BJ (cell line): ENCODE results near the gene TTC28. TPM values are rescaled to one million over a fixed set of nuclear protein-coding genes. Genes with fewer than 3 reads are reported as not detected.

Source experiments
- CTCF ChIA-PET: fragments of 350-600 bp; formaldehyde crosslinking; extraction: SDS; loops from one replicate; lab custom pipeline; 2021; ENCODE audit warnings: antibody characterized with exemption, inconsistent platforms; lab: Yijun Ruan, JAX
- POLR2A ChIA-PET: fragments of 300-600 bp; sonication (Branson Sonifier 250); formaldehyde crosslinking; extraction: SDS; loops from one replicate; lab custom pipeline; 2021; ENCODE audit warnings: antibody characterized with exemption; lab: Charles Lee
- DNase-seq: peaks from one replicate; pipeline ENCODE4 v3.0.0-alpha.2; 2011; ENCODE audit warnings: low read depth
- H3K27me3 ChIP-seq: 2 replicates; pipeline ENCODE4 v1.6.0; 2011; ENCODE audit warnings: low read length; ENCODE audit not compliant: control insufficient read depth, insufficient read depth
- H3K36me3 ChIP-seq: 2 replicates; pipeline ENCODE4 v1.5.1; 2011; ENCODE audit warnings: low read length; ENCODE audit not compliant: control insufficient read depth, insufficient read depth
- H3K4me3 ChIP-seq: 2 replicates; pipeline ENCODE4 v1.5.1; 2011; ENCODE audit warnings: low read depth, mild to moderate bottlenecking, control low read depth, low read length
- CTCF ChIP-seq: IDR thresholded peaks from 2 replicates; pipeline ENCODE4 v1.5.1; 2011; ENCODE audit warnings: low read depth, mild to moderate bottlenecking, control low read depth, inconsistent platforms, low read length, moderate library complexity; ENCODE audit not compliant: insufficient read depth
- polyA plus RNA-seq: library from polyadenylated mRNA; depleted of rRNA; stranded (reverse); fragments of >200 nt; gene quantifications from 2 replicates; pipeline ENCODE4 v1.2.3, GENCODE V29; 2011

Gene TTC28
- polyA plus RNA-seq, 1 experiment: 8.7 TPM

GRCh38 chr22:28450109-28450508 is 229.5 kb downstream of the TTC28 start:
- TF ChIP-seq CTCF: no peak
- H3K36me3 ChIP-seq: no peaks in the 10 kb centered on the region
- CTCF ChIA-PET: no interaction called here
- POLR2A ChIA-PET: no interaction called here
- H3K4me3 ChIP-seq: no peak overlapping the region
- DNase-seq: no peak
- no peaks in the 10 kb centered on the region; the same call in 1 of the 2 replicates for H3K27me3 ChIP-seq

GRCh38 chr22:28449041-28449440 is 230.6 kb downstream of the TTC28 start:
- Histone ChIP-seq H3K27me3 (no peaks in the 10 kb centered on the region; the same call in 1 of the 2 replicates), H3K4me3 (no peak overlapping the region), H3K36me3 (no peaks in the 10 kb centered on the region)
- no peak for DNase-seq
- POLR2A ChIA-PET: no interaction called here
- TF ChIP-seq CTCF: no peak
- CTCF ChIA-PET: interaction anchor here (1.4 kb wide), 1 partner anchor 428 kb away, joined by 4 read pairs; no protein-coding TSS in a partner anchor

GRCh38 chr22:28448625-28449024 is 231.0 kb downstream of the TTC28 start:
- ChIA-PET CTCF (interaction anchor here (1.4 kb wide), 1 partner anchor 428 kb away, joined by 4 read pairs; no protein-coding TSS in a partner anchor), POLR2A (no interaction called here)
- DNase-seq: no peak
- no peak overlapping the region for H3K4me3 ChIP-seq
- no peak for TF ChIP-seq CTCF
- no peaks in the 10 kb centered on the region for H3K36me3 ChIP-seq
- no peaks in the 10 kb centered on the region; the same call in 1 of the 2 replicates for H3K27me3 ChIP-seq

GRCh38 chr22:28444659-28445058 is 235.0 kb downstream of the TTC28 start:
- H3K27me3 ChIP-seq: no peaks in the 10 kb centered on the region; the same call in 1 of the 2 replicates
- POLR2A ChIA-PET: no interaction called here
- no peak for DNase-seq
- H3K4me3 ChIP-seq: no peak overlapping the region
- CTCF ChIA-PET: interaction anchor here (3.1 kb wide), 1 partner anchor 394 kb away, joined by 33 read pairs; no protein-coding TSS in a partner anchor
- H3K36me3 ChIP-seq: no peaks in the 10 kb centered on the region
- no peak for TF ChIP-seq CTCF

GRCh38 chr22:28443526-28443876 is 236.1 kb downstream of the TTC28 start:
- DNase-seq: no peak
- ChIA-PET POLR2A (interaction anchor here (0.6 to 0.7 kb wide), 3 partner anchors 17 to 369 kb away, joined by 3 to 5 read pairs (median 5); no protein-coding TSS in a partner anchor), CTCF (interaction anchor here (1.0 to 3.1 kb wide), 8 partner anchors 10 to 419 kb away, joined by 3 to 33 read pairs (median 4); no protein-coding TSS in a partner anchor)
- H3K36me3 ChIP-seq: no peaks in the 10 kb centered on the region
- H3K27me3 ChIP-seq: no peaks in the 10 kb centered on the region; the same call in 1 of the 2 replicates
- H3K4me3 ChIP-seq: peak overlapping the region; percentile 52
- TF ChIP-seq CTCF: no peak
